SU-DHL-6 (cell line): ENCODE results near the gene CLSTN3.

Experiments
- H2AFZ ChIP-seq: fragments of 200-600 bp; sonication (generic); 2 replicates; pipeline ENCODE4 v1.6.1; 2014; ENCODE audit warnings: low read depth, mild to moderate bottlenecking, moderate library complexity, mixed read lengths, antibody characterized with exemption, low read length; ENCODE audit not compliant: severe bottlenecking
- H3F3A ChIP-seq: fragments of 200-600 bp; shearing (Covaris generic); 2 replicates; pipeline ENCODE4 v1.6.0; 2016; ENCODE audit warnings: antibody characterized with exemption, mild to moderate bottlenecking; ENCODE audit not compliant: insufficient read depth
- H3K27ac ChIP-seq: fragments of 200-600 bp; sonication (generic); 2 replicates; pipeline ENCODE4 v1.5.1; 2016; ENCODE audit warnings: low read depth, mild to moderate bottlenecking, low read length, moderate library complexity, mixed read lengths
- H3K27me3 ChIP-seq: fragments of 200-600 bp; sonication (generic), shearing (Covaris generic); 2 replicates; pipeline ENCODE4 v1.6.0; 2014; ENCODE audit warnings: mild to moderate bottlenecking, low read length
- H3K36me3 ChIP-seq: fragments of 200-600 bp; sonication (generic); 2 replicates; pipeline ENCODE4 v1.6.1; 2014; ENCODE audit warnings: mild to moderate bottlenecking, low read length, mixed read lengths
- H3K4me2 ChIP-seq: fragments of 300-600, 200-600 bp; shearing (Covaris generic), sonication (generic); 2 replicates; pipeline ENCODE4 v1.6.0; 2014; ENCODE audit warnings: low read length, low read depth, mild to moderate bottlenecking; ENCODE audit not compliant: poor library complexity, severe bottlenecking
- H3K4me3 ChIP-seq: fragments of 200-600 bp; sonication (generic); 2 replicates; pipeline ENCODE4 v1.5.1; 2014; ENCODE audit warnings: antibody characterized with exemption, low read length, mild to moderate bottlenecking, mixed read lengths; ENCODE audit not compliant: insufficient read depth, poor library complexity, severe bottlenecking
- H3K79me2 ChIP-seq: fragments of 200-600 bp; sonication (generic); 2 replicates; pipeline ENCODE4 v1.6.1; 2014; ENCODE audit warnings: mild to moderate bottlenecking, low read length, moderate library complexity; ENCODE audit not compliant: insufficient read depth
- H3K9ac ChIP-seq: fragments of 200-600 bp; sonication (generic); 2 replicates; pipeline ENCODE4 v1.7.0; 2014; ENCODE audit warnings: mild to moderate bottlenecking, low read length
- H3K9me2 ChIP-seq: fragments of 200-600 bp; sonication (generic); replicated peaks from 2 replicates; pipeline ENCODE4 v1.6.1; 2014; ENCODE audit warnings: low read length; ENCODE audit not compliant: insufficient read depth
- H3K9me3 ChIP-seq: fragments of 200-600 bp; sonication (generic); 2 replicates; pipeline ENCODE4 v1.6.1; 2014; ENCODE audit warnings: low read length, mixed read lengths; ENCODE audit not compliant: insufficient read depth
- H4K20me1 ChIP-seq: fragments of 200-600 bp; sonication (generic); 2 replicates; pipeline ENCODE4 v1.6.1; 2014; ENCODE audit warnings: low read depth, mild to moderate bottlenecking, antibody characterized with exemption, low read length, moderate library complexity, mixed read lengths
- CTCF ChIP-seq: fragments of 200-600 bp; sonication (generic); IDR thresholded peaks from one replicate; pipeline ENCODE4 v1.5.1; 2017; ENCODE audit warnings: antibody characterized with exemption, mild to moderate bottlenecking, low read length, moderate library complexity; ENCODE audit not compliant: insufficient read depth, poor library complexity, severe bottlenecking
- EZH2phosphoT487 ChIP-seq: fragments of 200-600 bp; sonication (generic), shearing (Covaris generic); conservative IDR thresholded peaks from 2 replicates; pipeline ENCODE4 v1.6.1; 2018; ENCODE audit warnings: mild to moderate bottlenecking, antibody characterized with exemption, low read length, moderate library complexity, mixed read lengths

CLSTN3 gene

GRCh38 chr12:7114008-7114407 lies 16.2 kb upstream of the CLSTN3 start:
- Histone ChIP-seq H3K4me2 (no peak overlapping the region), H3K9me3 (no peaks in the 10 kb centered on the region), H3K9ac (no peak overlapping the region), H3K9me2 (no peaks in the 10 kb centered on the region), H3K27me3 (no peaks in the 10 kb centered on the region), H2AFZ (no peak overlapping the region), H3F3A (no peaks in the 10 kb centered on the region), H4K20me1 (no peaks in the 10 kb centered on the region), H3K4me3 (no peak overlapping the region), H3K27ac (no peak overlapping the region), H3K79me2 (no peaks in the 10 kb centered on the region), H3K36me3 (no peaks in the 10 kb centered on the region)
- no peak for TF ChIP-seq EZH2phosphoT487

GRCh38 chr12:7114851-7115250 lies 15.3 kb upstream of the CLSTN3 start:
- Histone ChIP-seq H3K79me2 (no peaks in the 10 kb centered on the region), H3F3A (no peaks in the 10 kb centered on the region), H3K9me2 (no peaks in the 10 kb centered on the region), H3K9me3 (no peaks in the 10 kb centered on the region), H3K4me3 (no peak overlapping the region), H4K20me1 (no peaks in the 10 kb centered on the region), H3K36me3 (no peaks in the 10 kb centered on the region), H3K27ac (no peak overlapping the region), H3K4me2 (no peak overlapping the region), H3K27me3 (no peaks in the 10 kb centered on the region), H3K9ac (no peak overlapping the region), H2AFZ (no peak overlapping the region)
- no peak for TF ChIP-seq EZH2phosphoT487
- no peak for TF ChIP-seq CTCF

- Histone ChIP-seq H3F3A (no peaks in the 10 kb centered on the region), H3K27me3 (no peaks in the 10 kb centered on the region), H4K20me1 (no peaks in the 10 kb centered on the region), H3K4me3 (no peak overlapping the region), H3K9ac (no peak overlapping the region), H3K27ac (no peak overlapping the region), H3K4me2 (no peak overlapping the region), H3K36me3 (no peaks in the 10 kb centered on the region), H3K9me3 (no peaks in the 10 kb centered on the region), H3K79me2 (no peaks in the 10 kb centered on the region), H2AFZ (no peak overlapping the region), H3K9me2 (no peaks in the 10 kb centered on the region)
- TF ChIP-seq EZH2phosphoT487 (no peak), CTCF (no peak)
These were observed 14.0 kb upstream of the CLSTN3 start for GRCh38 chr12:7116196-7116595.

GRCh38 chr12:7116916-7117315 lies 13.3 kb upstream of the CLSTN3 start:
- Histone ChIP-seq H3F3A (no peaks in the 10 kb centered on the region), H3K79me2 (no peaks in the 10 kb centered on the region), H2AFZ (no peak overlapping the region), H3K9ac (no peak overlapping the region), H3K27ac (no peak overlapping the region), H3K36me3 (no peaks in the 10 kb centered on the region), H3K27me3 (no peaks in the 10 kb centered on the region), H4K20me1 (no peaks in the 10 kb centered on the region), H3K9me2 (no peaks in the 10 kb centered on the region), H3K4me2 (no peak overlapping the region), H3K9me3 (no peaks in the 10 kb centered on the region), H3K4me3 (no peak overlapping the region)
- no peak for TF ChIP-seq CTCF
- no peak for TF ChIP-seq EZH2phosphoT487
